T-cell (primary cell): ENCODE results near the gene TYROBP. TPM values are rescaled to one million over a fixed set of nuclear protein-coding genes. Genes with fewer than 3 reads are reported as not detected.

Source experiments
- ATAC-seq, 4 experiments: fragments of 200-7000 bp in 3 of 4; fragments of 150-1000 bp in 1 of 4; cut with Tn5 transposase; replicated peaks in 1 of 4; 1 replicate in 3 of 4; 2 replicates in 1 of 4; pipeline ENCODE4 v1.10.0; 2021; ENCODE audit warnings: moderate library complexity in 3 of 4, mild to moderate bottlenecking in 2 of 4, moderate number of reproducible peaks in 1 of 4
- CTCF ChIA-PET, 2 donors: fragments of 300-600 bp; sonication (Branson Sonifier 250); formaldehyde crosslinking; loops; one replicate each; lab custom pipeline; 2022; ENCODE audit warnings: antibody characterized with exemption in 2 of 2; lab: Charles Lee
- POLR2A ChIA-PET, 2 donors: fragments of 300-600 bp; sonication (Branson Sonifier 250); formaldehyde crosslinking; loops; one replicate each; lab custom pipeline; 2022; ENCODE audit warnings: antibody characterized with exemption in 2 of 2; lab: Charles Lee
- DNase-seq, 35 experiments: peaks; one replicate each; pipeline versions ENCODE4 v3.0.0 to v3.0.0-alpha.2; 2013 to 2023
- H3K27ac ChIP-seq: one replicate; pipeline ENCODE4 v1.5.1; 2013; ENCODE audit warnings: low read length
- H3K27me3 ChIP-seq, 2 experiments: replicated peaks in 1 of 2; 1 replicate in 1 of 2; 2 replicates in 1 of 2; pipeline versions ENCODE4 v1.6.1 to v1.7.0; 2013; ENCODE audit warnings: low read length in 1 of 2, mixed read lengths in 1 of 2; ENCODE audit not compliant: control insufficient read depth in 2 of 2, insufficient read depth in 2 of 2; ENCODE audit errors: extremely low read depth in 1 of 2
- H3K36me3 ChIP-seq, 2 donors: 1 replicate in 1 of 2; 2 replicates in 1 of 2; pipeline versions ENCODE4 v1.6.1 to v1.7.0; 2013; ENCODE audit warnings: low read length in 1 of 2; ENCODE audit not compliant: control insufficient read depth in 2 of 2, insufficient read depth in 1 of 2; ENCODE audit errors: extremely low read depth in 1 of 2
- H3K4me1 ChIP-seq, 2 experiments: 1 replicate in 1 of 2; 2 replicates in 1 of 2; pipeline versions ENCODE4 v1.6.1 to v1.7.0; 2013; ENCODE audit warnings: low read length in 2 of 2, mixed read lengths in 1 of 2; ENCODE audit not compliant: insufficient read depth in 2 of 2, control insufficient read depth in 1 of 2; ENCODE audit errors: extremely low read depth in 1 of 2
- H3K4me3 ChIP-seq, 2 donors: 1 replicate in 1 of 2; 2 replicates in 1 of 2; pipeline versions ENCODE4 v1.5.1 to v1.7.0; 2013; ENCODE audit warnings: mild to moderate bottlenecking in 2 of 2, low read length in 1 of 2, moderate library complexity in 1 of 2; ENCODE audit not compliant: control insufficient read depth in 1 of 2; ENCODE audit errors: extremely low read depth in 1 of 2
- H3K9me3 ChIP-seq: 2 replicates; pipeline ENCODE4 v1.7.0; 2013
- H3K27ac Mint-ChIP-seq, 2 donors: one replicate each; pipeline ENCODE4 v1.8.0; 2020 to 2021; ENCODE audit warnings: mild to moderate bottlenecking in 2 of 2, mixed read lengths in 2 of 2
- H3K27me3 Mint-ChIP-seq, 2 donors: one replicate each; pipeline ENCODE4 v1.8.0; 2021 to 2022; ENCODE audit warnings: mixed read lengths in 2 of 2
- H3K36me3 Mint-ChIP-seq: one replicate; pipeline ENCODE4 v1.8.0; 2021; ENCODE audit warnings: mixed read lengths
- H3K4me1 Mint-ChIP-seq, 3 donors: one replicate each; pipeline ENCODE4 v1.8.0; 2020 to 2022; ENCODE audit warnings: mixed read lengths in 3 of 3, mild to moderate bottlenecking in 1 of 3
- H3K4me3 Mint-ChIP-seq, 3 donors: one replicate each; pipeline ENCODE4 v1.8.0; 2020 to 2022; ENCODE audit warnings: mild to moderate bottlenecking in 3 of 3, mixed read lengths in 3 of 3, moderate library complexity in 3 of 3
- H3K9me3 Mint-ChIP-seq, 3 donors: one replicate each; pipeline ENCODE4 v1.8.0; 2020 to 2022; ENCODE audit warnings: mixed read lengths in 3 of 3
- WGBS: methylation state at CpG from one replicate; pipeline ENCODE4 v1.1.5; 2013; ENCODE audit warnings: missing lambda C conversion rate; ENCODE audit not compliant: insufficient coverage; 5-methylcytosine and 5-hydroxymethylcytosine counted together
- total RNA-seq, 35 experiments: library from RNA in 6 of 35; stranded (reverse) in 6 of 35; fragments of 120-200 nt in 1 of 35; gene quantifications; one replicate each; pipeline versions ENCODE4 v1.2.1 to v1.2.4 and lab custom pipeline; 2013 to 2026

Gene TYROBP
- total RNA-seq, 5 donors from 2014 or later (not counting 1 experiment from before 2014, with no cell fraction given) = 2.3 to 7.0 (median 2.9) TPM

- no peaks in the 10 kb centered on the region for H3K27me3 Mint-ChIP-seq
- Histone ChIP-seq H3K9me3 (no peaks in the 10 kb centered on the region), H3K36me3 (peaks cover 33 to 58% of the 10 kb centered on the region in 2 donors), H3K27me3 (no peaks in the 10 kb centered on the region), H3K4me3 (no peak overlapping the region), H3K4me1 (no peaks in the 10 kb centered on the region), H3K27ac (no peak overlapping the region)
- 97% methylated on average over 5 of the region's 13 CpGs for WGBS
- ATAC-seq = no peak
- H3K4me3 Mint-ChIP-seq = no peak overlapping the region
- no peak overlapping the region for H3K27ac Mint-ChIP-seq
- DNase-seq = no peak
- ChIA-PET CTCF (no interaction called here), POLR2A (no interaction called here)
- H3K36me3 Mint-ChIP-seq = peaks cover 49% of the 10 kb centered on the region
- no peaks in the 10 kb centered on the region for H3K9me3 Mint-ChIP-seq
- H3K4me1 Mint-ChIP-seq = peaks cover 5 to 14% (median 14%) of the 10 kb centered on the region in 3 donors
Measured at GRCh38 chr19:35890113-35890650, 17.9 kb downstream of the TYROBP start.

- DNase-seq = no peak
- H3K4me3 Mint-ChIP-seq = no peak overlapping the region
- Histone ChIP-seq H3K4me1 (no peaks in the 10 kb centered on the region), H3K36me3 (peaks cover 33 to 53% of the 10 kb centered on the region in 2 donors), H3K27ac (no peak overlapping the region), H3K9me3 (no peaks in the 10 kb centered on the region), H3K27me3 (no peaks in the 10 kb centered on the region), H3K4me3 (no peak overlapping the region)
- H3K27me3 Mint-ChIP-seq = no peaks in the 10 kb centered on the region
- H3K4me1 Mint-ChIP-seq = peaks cover 5 to 14% (median 12%) of the 10 kb centered on the region in 3 donors
- H3K27ac Mint-ChIP-seq = peak overlapping the region; percentile 5 to 48
- CTCF ChIA-PET = no interaction called here
- ATAC-seq = peak in 1 of 4 experiments; percentile 35
- POLR2A ChIA-PET = interaction anchor here in 1 of 2 donors (0.7 kb wide), 1 partner anchor 241 kb away, joined by 3 read pairs; the partner anchor contains the start of gene COX6B1
- H3K9me3 Mint-ChIP-seq = no peaks in the 10 kb centered on the region
- 96% methylated on average over 17 of the region's 18 CpGs for WGBS
- peaks cover 49% of the 10 kb centered on the region for H3K36me3 Mint-ChIP-seq
Measured at GRCh38 chr19:35889370-35890112, 18.6 kb downstream of the TYROBP start.

DNA sequence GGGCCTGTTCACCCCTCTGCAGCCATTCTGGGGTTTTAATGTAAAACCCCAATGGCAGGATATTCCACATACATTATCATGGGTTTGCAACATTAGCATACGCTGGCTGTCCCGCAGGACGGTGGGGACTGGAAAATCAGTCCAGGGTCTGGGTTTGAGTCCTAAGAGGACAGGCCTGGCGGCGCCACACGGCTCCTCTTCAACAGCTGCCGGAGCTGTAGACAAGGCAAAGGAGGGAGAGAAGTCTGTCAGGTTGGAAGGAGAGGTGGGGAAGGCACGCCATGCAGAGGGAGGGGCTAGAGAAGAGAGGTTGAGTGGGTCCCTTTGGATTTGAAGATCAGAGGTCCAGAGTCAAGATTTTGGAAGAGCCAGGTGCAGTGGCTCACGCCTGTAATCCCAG lies 19.7 kb downstream of the TYROBP start:
- H3K27me3 ChIP-seq = no peaks in the 10 kb centered on the region
- H3K36me3 ChIP-seq = peaks cover 33 to 48% of the 10 kb centered on the region in 2 donors
- Mint-ChIP-seq H3K36me3 (peaks cover 49% of the 10 kb centered on the region), H3K4me1 (peaks cover 5 to 14% (median 12%) of the 10 kb centered on the region in 3 donors), H3K27ac (peak overlapping the region in 1 of 2 donors; percentile 31), H3K4me3 (no peak overlapping the region), H3K27me3 (no peaks in the 10 kb centered on the region), H3K9me3 (no peaks in the 10 kb centered on the region)
- WGBS = 99% methylated on average over 9 of the region's 9 CpGs
- ChIA-PET CTCF (no interaction called here), POLR2A (no interaction called here)
- DNase-seq (no peak), ATAC-seq (no peak)
- no peak overlapping the region for H3K4me3 ChIP-seq
- H3K4me1 ChIP-seq = no peaks in the 10 kb centered on the region
- H3K9me3 ChIP-seq = no peaks in the 10 kb centered on the region
- H3K27ac ChIP-seq = no peak overlapping the region

DNA sequence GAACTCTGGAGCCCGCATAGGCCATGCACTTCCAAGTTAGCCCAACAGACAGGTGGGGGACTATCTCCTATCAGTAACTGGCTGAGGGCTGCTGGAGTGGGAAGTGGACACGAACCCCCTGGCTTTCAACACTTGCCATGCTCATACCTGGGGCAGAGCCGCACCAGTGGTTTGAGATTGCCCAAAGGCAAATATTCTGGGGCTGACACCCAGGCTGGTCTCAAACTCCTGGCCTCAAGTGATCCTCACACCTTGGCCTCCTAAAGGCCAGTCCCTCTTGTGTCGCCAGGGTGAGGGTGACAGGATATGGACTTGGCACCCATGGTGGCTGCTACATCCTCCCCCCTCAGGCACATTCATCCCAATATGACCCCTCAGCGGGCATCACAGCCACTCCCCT lies 20.9 kb downstream of the TYROBP start:
- H3K9me3 Mint-ChIP-seq = no peaks in the 10 kb centered on the region
- ChIA-PET POLR2A (no interaction called here), CTCF (interaction anchor here (0.7 kb wide), 2 partner anchors 9 to 10 kb away, joined by 4 to 6 read pairs; no protein-coding TSS in a partner anchor)
- peaks cover 0 to 1% of the 10 kb centered on the region in 2 experiments for H3K4me1 ChIP-seq
- no peaks in the 10 kb centered on the region for H3K27me3 ChIP-seq
- H3K27me3 Mint-ChIP-seq = no peaks in the 10 kb centered on the region
- 100% methylated on average over 1 of the region's 5 CpGs for WGBS
- H3K9me3 ChIP-seq = no peaks in the 10 kb centered on the region
- H3K4me3 ChIP-seq = no peak overlapping the region
- H3K4me3 Mint-ChIP-seq = no peak overlapping the region
- no peak overlapping the region for H3K27ac ChIP-seq
- ATAC-seq = no peak
- no peak overlapping the region for H3K27ac Mint-ChIP-seq
- DNase-seq = no peak
- peaks cover 33 to 37% of the 10 kb centered on the region in 2 donors for H3K36me3 ChIP-seq
- H3K36me3 Mint-ChIP-seq = peaks cover 38% of the 10 kb centered on the region
- peaks cover 5 to 11% (median 10%) of the 10 kb centered on the region in 3 donors for H3K4me1 Mint-ChIP-seq

DNA sequence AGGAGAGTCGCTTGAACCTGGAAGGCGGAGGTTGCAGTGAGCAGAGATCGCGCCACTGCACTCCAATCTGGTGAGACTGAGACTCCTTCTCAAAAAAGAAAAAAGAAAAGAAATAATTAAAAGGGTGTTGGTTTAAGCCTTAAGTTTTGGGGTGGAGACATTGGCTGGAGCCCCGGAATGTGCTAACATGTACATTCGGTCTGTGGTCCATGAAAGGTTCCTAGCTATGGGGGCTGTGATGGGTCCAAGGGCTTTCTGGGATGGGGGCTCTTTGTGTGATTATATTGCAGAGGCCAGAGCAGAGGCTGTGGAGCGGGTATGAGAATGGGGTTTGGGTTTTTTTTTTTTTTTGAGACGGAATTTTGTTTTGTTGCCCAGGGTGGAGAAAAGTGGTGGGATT lies 22.2 kb downstream of the TYROBP start:
- Histone ChIP-seq H3K4me3 (no peak overlapping the region), H3K36me3 (peaks cover 32 to 33% of the 10 kb centered on the region in 2 donors), H3K27me3 (no peaks in the 10 kb centered on the region), H3K27ac (no peak overlapping the region), H3K4me1 (peaks cover 0 to 3% of the 10 kb centered on the region in 2 experiments), H3K9me3 (no peaks in the 10 kb centered on the region)
- H3K9me3 Mint-ChIP-seq = no peaks in the 10 kb centered on the region
- no peak overlapping the region for H3K27ac Mint-ChIP-seq
- H3K4me3 Mint-ChIP-seq = no peak overlapping the region
- H3K36me3 Mint-ChIP-seq = peaks cover 36% of the 10 kb centered on the region
- DNase-seq = no peak
- WGBS = 96% methylated on average over 2 of the region's 8 CpGs
- ChIA-PET CTCF (no interaction called here), POLR2A (no interaction called here)
- no peak for ATAC-seq
- H3K4me1 Mint-ChIP-seq = peaks cover 5 to 14% (median 10%) of the 10 kb centered on the region in 3 donors
- no peaks in the 10 kb centered on the region for H3K27me3 Mint-ChIP-seq

- H3K27me3 ChIP-seq = peaks cover 0 to 5% of the 10 kb centered on the region in 2 experiments
- ATAC-seq (no peak), DNase-seq (no peak)
- H3K36me3 ChIP-seq = peaks cover 26 to 28% of the 10 kb centered on the region in 2 donors
- H3K27ac Mint-ChIP-seq = peak overlapping the region; percentile 34 to 74
- ChIA-PET POLR2A (no interaction called here), CTCF (interaction anchor here in 1 of 2 donors (0.6 kb wide), 1 partner anchor 285 kb away, joined by 7 read pairs; no protein-coding TSS in a partner anchor)
- H3K4me1 ChIP-seq = peaks cover 0 to 3% of the 10 kb centered on the region in 2 experiments
- H3K9me3 ChIP-seq = no peaks in the 10 kb centered on the region
- 96% methylated on average over 6 of the region's 6 CpGs for WGBS
- no peak overlapping the region for H3K4me3 ChIP-seq
- peaks cover 31% of the 10 kb centered on the region for H3K36me3 Mint-ChIP-seq
- H3K27ac ChIP-seq = no peak overlapping the region
- peaks cover 4 to 15% (median 9%) of the 10 kb centered on the region in 3 donors for H3K4me1 Mint-ChIP-seq
- H3K4me3 Mint-ChIP-seq = no peak overlapping the region
- no peaks in the 10 kb centered on the region for H3K9me3 Mint-ChIP-seq
- H3K27me3 Mint-ChIP-seq = peaks cover 0 to under 1% of the 10 kb centered on the region in 2 donors
Measured at GRCh38 chr19:35885225-35885738, 22.8 kb downstream of the TYROBP start.
